Measurements from ENCODE around the gene GPR17. TPM values are rescaled to one million over a fixed set of nuclear protein-coding genes. Genes with fewer than 3 reads are reported as not detected.

GPR17 gene
- total RNA-seq, 1 experiment from 2014 or later = 0.35 TPM

DNA sequence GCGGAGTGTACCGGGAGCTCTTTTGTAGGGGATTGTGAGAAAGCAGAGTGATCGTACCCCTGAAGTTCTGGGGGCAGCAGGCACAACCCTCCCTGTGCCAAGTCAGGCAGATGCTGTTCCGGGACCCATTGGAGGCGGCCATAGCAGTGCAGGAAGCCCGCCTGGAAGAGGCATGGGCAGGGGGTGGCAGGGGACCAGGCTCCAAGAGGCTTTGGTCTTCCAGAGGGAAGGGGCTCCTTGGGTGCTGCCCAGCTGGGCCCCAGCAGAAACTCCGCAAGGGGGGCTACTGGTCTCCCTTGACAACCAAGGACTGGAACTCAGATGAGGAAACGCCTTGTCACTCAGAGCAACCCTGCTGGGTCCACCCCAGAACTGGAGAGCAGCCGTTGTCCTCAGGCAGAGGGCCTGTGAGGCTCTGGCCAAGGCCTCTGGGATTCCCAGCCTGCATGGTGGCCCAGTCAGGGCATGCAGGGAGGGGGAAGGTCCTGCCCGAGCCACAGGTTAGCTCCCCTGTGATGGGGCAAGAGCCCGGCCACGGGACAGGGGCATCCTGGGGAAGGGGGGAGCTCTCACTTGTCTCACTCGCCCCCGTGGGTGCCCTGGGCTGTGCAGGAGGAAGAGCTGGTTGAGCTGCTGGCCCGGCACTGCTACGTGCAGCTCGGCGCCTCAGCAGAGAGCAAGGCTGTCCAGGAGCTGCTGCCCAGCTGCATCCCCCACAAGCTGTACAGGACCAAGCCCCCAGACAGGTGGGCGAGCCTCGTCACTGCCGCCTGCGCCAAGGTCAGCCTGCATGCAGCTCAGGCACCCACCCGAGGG is 21.0 kb upstream of the GPR17 start:
- no peak overlapping the region for H2BK12ac ChIP-seq (ENCODE audit: insufficient read length, low read depth, low read length)
- no peaks in the 10 kb centered on the region for H3K79me1 ChIP-seq (ENCODE audit: insufficient read depth, low read depth, low read length, poor library complexity, severe bottlenecking)
- WGBS (ENCODE audit: extremely low coverage, insufficient read length, low lambda C conversion rate) = no CpG with 5 or more reads among the region's 23 CpGs
- H4K8ac ChIP-seq (replicated peaks; ENCODE audit: insufficient read length, low read depth, low read length) = no peak overlapping the region
- H3K56ac ChIP-seq (ENCODE audit: insufficient read length, low read depth, low read length) = no peak overlapping the region
- no peak overlapping the region for H2AK5ac ChIP-seq (ENCODE audit: insufficient read length, low read length)
- H3K9ac ChIP-seq (ENCODE audit: extremely low read depth, insufficient read length, low read length) = no peak overlapping the region
- H3K18ac ChIP-seq (ENCODE audit: insufficient read length, low read depth, low read length) = no peak overlapping the region
- H3K27me3 Mint-ChIP-seq (ENCODE audit: low read depth) = no peaks in the 10 kb centered on the region; the same call in 1 of the 2 replicates
- H2BK15ac ChIP-seq (ENCODE audit: low read depth, low read length) = no peak overlapping the region
- H2BK120ac ChIP-seq (ENCODE audit: low read depth, low read length, poor library complexity, severe bottlenecking) = no peak overlapping the region
- no peaks in the 10 kb centered on the region for H4K20me1 ChIP-seq (ENCODE audit: control insufficient read depth, insufficient read depth, insufficient read length)
- H3K27ac Mint-ChIP-seq = no peak overlapping the region
- TF ChIP-seq, protein P1, sequence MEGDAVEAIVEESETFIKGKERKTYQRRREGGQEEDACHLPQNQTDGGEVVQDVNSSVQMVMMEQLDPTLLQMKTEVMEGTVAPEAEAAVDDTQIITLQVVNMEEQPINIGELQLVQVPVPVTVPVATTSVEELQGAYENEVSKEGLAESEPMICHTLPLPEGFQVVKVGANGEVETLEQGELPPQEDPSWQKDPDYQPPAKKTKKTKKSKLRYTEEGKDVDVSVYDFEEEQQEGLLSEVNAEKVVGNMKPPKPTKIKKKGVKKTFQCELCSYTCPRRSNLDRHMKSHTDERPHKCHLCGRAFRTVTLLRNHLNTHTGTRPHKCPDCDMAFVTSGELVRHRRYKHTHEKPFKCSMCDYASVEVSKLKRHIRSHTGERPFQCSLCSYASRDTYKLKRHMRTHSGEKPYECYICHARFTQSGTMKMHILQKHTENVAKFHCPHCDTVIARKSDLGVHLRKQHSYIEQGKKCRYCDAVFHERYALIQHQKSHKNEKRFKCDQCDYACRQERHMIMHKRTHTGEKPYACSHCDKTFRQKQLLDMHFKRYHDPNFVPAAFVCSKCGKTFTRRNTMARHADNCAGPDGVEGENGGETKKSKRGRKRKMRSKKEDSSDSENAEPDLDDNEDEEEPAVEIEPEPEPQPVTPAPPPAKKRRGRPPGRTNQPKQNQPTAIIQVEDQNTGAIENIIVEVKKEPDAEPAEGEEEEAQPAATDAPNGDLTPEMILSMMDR (conservative IDR thresholded peaks at IDR 0.05) = no peak
- no peak overlapping the region for H2AFZ ChIP-seq (ENCODE audit: low read length)
- H3K9me3 ChIP-seq (ENCODE audit: control insufficient read depth, low read depth, low read length) = no peaks in the 10 kb centered on the region
- DNase-seq = no peak
- no peaks in the 10 kb centered on the region; a peak in 1 of 7 replicates for H3K36me3 Mint-ChIP-seq (ENCODE audit: insufficient read depth in 1 of 3, low read depth in 3 of 3)
- H3T11ph ChIP-seq (ENCODE audit: low read length) = no peak overlapping the region
- H3K4me1 ChIP-seq (ENCODE audit: insufficient read depth, low read length) = no peaks in the 10 kb centered on the region
- no peak overlapping the region for H2BK5ac ChIP-seq (ENCODE audit: insufficient read length, low read length)
- no peak overlapping the region for H3K23ac ChIP-seq (ENCODE audit: insufficient read length, low read depth, low read length)
- no peak overlapping the region for H3K4ac ChIP-seq (ENCODE audit: low read depth, low read length)
- H3K4me2 ChIP-seq (ENCODE audit: insufficient read depth, insufficient read length, low read length) = no peak overlapping the region
- no peak overlapping the region for H3K4me3 Mint-ChIP-seq
- no peaks in the 10 kb centered on the region for H3K9me3 Mint-ChIP-seq
- no peak overlapping the region for H4K91ac ChIP-seq (ENCODE audit: insufficient read length, low read depth, low read length)
- H3K23me2 ChIP-seq (ENCODE audit: insufficient read length, low read depth, low read length, poor library complexity, severe bottlenecking) = no peaks in the 10 kb centered on the region
- no peaks in the 10 kb centered on the region for H3K79me2 ChIP-seq (ENCODE audit: insufficient read depth, low read length)
- no peak overlapping the region for H2BK20ac ChIP-seq (ENCODE audit: low read depth, low read length, poor library complexity, severe bottlenecking)
- H3K14ac ChIP-seq (ENCODE audit: insufficient read depth, low read length) = no peak overlapping the region; the same call in 1 of the 2 replicates
- H3K27me3 ChIP-seq (ENCODE audit: insufficient read depth, low read length) = no peaks in the 10 kb centered on the region
- H3K27ac ChIP-seq (ENCODE audit: insufficient read length, low read depth, low read length) = no peak overlapping the region
- peaks cover 0 to 4% of the 10 kb centered on the region in 2 experiments; a peak in 2 of 4 replicates for H3K4me1 Mint-ChIP-seq
- H4K5ac ChIP-seq (ENCODE audit: insufficient read length, low read depth, low read length) = no peak overlapping the region

Data from H9 (cell line).